ENCODE results near the gene GABBR2. TPM values are rescaled to one million over a fixed set of nuclear protein-coding genes. Genes with fewer than 3 reads are reported as not detected.

Gene GABBR2
- total and polyA plus RNA-seq, 2 of the 8 experiments (the other 6 are each of a cell fraction or from before 2014, with no cell fraction given), result 0.50 to 1.2 TPM

DNA sequence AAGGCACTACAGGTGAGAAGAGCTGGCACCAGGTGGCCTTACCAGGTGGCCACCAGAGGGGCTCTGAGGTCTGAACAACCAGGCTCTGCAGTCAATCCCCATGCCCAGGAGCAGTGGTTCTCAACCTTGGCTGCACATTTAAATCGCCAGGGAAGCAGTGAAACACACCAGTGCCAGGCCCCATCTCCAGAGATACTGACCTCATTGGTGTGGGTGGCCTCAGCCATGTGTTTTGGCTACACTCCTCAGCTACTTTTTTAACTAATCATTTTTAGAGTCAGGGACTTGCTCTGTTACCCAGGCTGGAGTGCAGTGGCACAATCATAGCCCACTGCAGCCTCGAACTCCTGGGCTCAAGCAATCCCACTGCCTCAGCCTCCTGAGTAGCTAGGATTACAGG, 56.0 kb downstream of the GABBR2 start (continued):
- TF ChIP-seq KDM5A (IDR thresholded peaks at IDR 0.05; ENCODE audit: low read length) (no peak), SP2 (IDR thresholded peaks at IDR 0.05; ENCODE audit: low read length) (no peak), NANOG (IDR thresholded peaks at IDR 0.05; ENCODE audit: insufficient read depth, low read depth, low read length, poor library complexity, severe bottlenecking) (no peak), CBX8 (IDR thresholded peaks at IDR 0.05; ENCODE audit: borderline replicate concordance, low read depth, low read length) (no peak), SIN3A (conservative IDR thresholded peaks at IDR 0.05 in 1 of 2, IDR thresholded peaks at IDR 0.05 in 1 of 2; ENCODE audit: low read depth in 1 of 2, low read length in 2 of 2) (no peak), RBBP5 (IDR thresholded peaks at IDR 0.05; ENCODE audit: borderline replicate concordance, low read depth, low read length) (no peak)

All from H1 (cell line).